Measurements from ENCODE around the gene BABAM2. TPM values are rescaled to one million over a fixed set of nuclear protein-coding genes. Genes with fewer than 3 reads are reported as not detected.

BABAM2 gene
- total RNA-seq, 1 experiment from 2014 or later: 16.3 TPM

- no peak for ATAC-seq
- DNase-seq: no peak
- peaks cover 7% of the 10 kb centered on the region; the same call in 1 of the 2 replicates for H3K36me3 ChIP-seq (ENCODE audit: low read depth, low read length)
- H3K27me3 ChIP-seq (ENCODE audit: low read length): no peaks in the 10 kb centered on the region
- no peaks in the 10 kb centered on the region for H3F3A ChIP-seq (ENCODE audit: low read length, unreplicated experiment)
- H4K20me1 ChIP-seq (ENCODE audit: low read length): no peaks in the 10 kb centered on the region
- H3K27ac ChIP-seq (ENCODE audit: low read length): no peak overlapping the region
- BruUV-seq (replicated peaks): no TSS peak
- no peak overlapping the region for H2AFZ ChIP-seq (ENCODE audit: low read length)
- no peak overlapping the region for H3K4me2 ChIP-seq (ENCODE audit: low read length)
- TF ChIP-seq EZH2 (IDR thresholded peaks at IDR 0.05; ENCODE audit: low read length, unreplicated experiment) (no peak), EZH2phosphoT487 (IDR thresholded peaks at IDR 0.05; ENCODE audit: borderline replicate concordance, low read length) (no peak), CTCF (conservative IDR thresholded peaks at IDR 0.05; ENCODE audit: low read depth, low read length) (no peak)
- POLR2A ChIA-PET (ENCODE audit: unreplicated experiment): no interaction called here
- H3K9ac ChIP-seq (ENCODE audit: low read length): no peak overlapping the region
- no peaks in the 10 kb centered on the region for H3K9me2 ChIP-seq (replicated peaks; ENCODE audit: low read length)
- H3K9me3 ChIP-seq (ENCODE audit: low read length): peaks cover 13% of the 10 kb centered on the region; the same call in 1 of the 2 replicates
- no peaks in the 10 kb centered on the region for H3K4me1 ChIP-seq (ENCODE audit: insufficient read depth, low read length)
- H3K4me3 ChIP-seq (ENCODE audit: low read length): no peak overlapping the region
- CTCF ChIA-PET: no interaction called here
- no peaks in the 10 kb centered on the region for H3K79me2 ChIP-seq (ENCODE audit: low read length)
- intact Hi-C loops (cut with micrococcal nuclease): no loop called here
Measured at GRCh38 chr2:28155086-28155485, 264.6 kb downstream of the BABAM2 start.

DNA sequence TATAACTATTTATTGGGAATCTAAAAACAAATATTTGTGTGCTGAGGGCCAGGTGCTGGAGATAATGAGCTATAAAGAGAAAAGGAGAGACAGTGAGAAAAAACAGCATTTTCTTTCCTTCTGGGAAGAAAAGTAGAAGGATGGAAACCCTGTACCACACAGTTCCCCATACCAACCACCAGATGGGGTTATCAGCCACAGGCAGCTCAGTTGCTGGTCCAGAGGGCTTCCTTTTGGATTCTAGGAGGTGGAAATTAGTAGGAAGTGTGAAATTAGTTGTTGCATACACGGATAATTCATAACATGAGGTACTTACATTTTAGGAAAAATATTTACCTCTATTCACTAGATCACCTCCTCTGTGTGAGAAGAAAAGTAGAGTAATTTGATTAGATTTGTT lies 265.1 kb downstream of the BABAM2 start:
- no TSS peak for BruUV-seq (replicated peaks)
- no peak for ATAC-seq
- Histone ChIP-seq H3K9me2 (replicated peaks; ENCODE audit: low read length) (no peaks in the 10 kb centered on the region), H3F3A (ENCODE audit: low read length, unreplicated experiment) (no peaks in the 10 kb centered on the region), H3K27me3 (ENCODE audit: low read length) (no peaks in the 10 kb centered on the region), H3K79me2 (ENCODE audit: low read length) (no peaks in the 10 kb centered on the region), H3K4me3 (ENCODE audit: low read length) (no peak overlapping the region), H3K36me3 (ENCODE audit: low read depth, low read length) (peaks cover 7% of the 10 kb centered on the region; the same call in 1 of the 2 replicates), H3K9ac (ENCODE audit: low read length) (no peak overlapping the region), H4K20me1 (ENCODE audit: low read length) (no peaks in the 10 kb centered on the region), H3K4me1 (ENCODE audit: insufficient read depth, low read length) (no peaks in the 10 kb centered on the region), H3K27ac (ENCODE audit: low read length) (no peak overlapping the region), H2AFZ (ENCODE audit: low read length) (no peak overlapping the region), H3K4me2 (ENCODE audit: low read length) (no peak overlapping the region), H3K9me3 (ENCODE audit: low read length) (peaks cover 13% of the 10 kb centered on the region; the same call in 1 of the 2 replicates)
- TF ChIP-seq EZH2phosphoT487 (IDR thresholded peaks at IDR 0.05; ENCODE audit: borderline replicate concordance, low read length): no peak
- TF ChIP-seq EZH2 (IDR thresholded peaks at IDR 0.05; ENCODE audit: low read length, unreplicated experiment): no peak
- peak; percentile 80 for TF ChIP-seq CTCF (conservative IDR thresholded peaks at IDR 0.05; ENCODE audit: low read depth, low read length)
- intact Hi-C loops (cut with micrococcal nuclease): no loop called here
- ChIA-PET CTCF (no interaction called here), POLR2A (ENCODE audit: unreplicated experiment) (no interaction called here)
- DNase-seq: peak; percentile 28

DNA sequence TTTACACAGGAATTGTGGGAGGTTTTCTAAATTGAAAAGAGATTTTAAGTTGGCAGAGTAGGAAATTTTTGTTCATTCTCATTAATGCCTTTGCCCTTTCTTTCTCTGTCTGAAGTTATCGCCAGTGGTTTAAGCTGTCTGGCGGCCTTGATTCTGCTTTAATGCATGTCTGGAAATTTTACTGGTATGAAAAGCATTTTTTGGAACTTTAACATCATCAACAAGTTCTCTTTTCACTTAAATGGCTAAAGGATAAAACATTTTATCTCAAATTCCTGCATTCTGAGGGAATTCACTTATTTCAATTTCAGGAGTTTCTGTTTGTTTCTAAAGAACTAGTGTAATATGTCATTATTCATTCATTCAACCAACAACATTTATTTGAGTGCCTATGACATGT lies 268.3 kb downstream of the BABAM2 start:
- intact Hi-C loops (cut with micrococcal nuclease): no loop called here
- Histone ChIP-seq H3K4me2 (ENCODE audit: low read length) (no peak overlapping the region), H2AFZ (ENCODE audit: low read length) (no peak overlapping the region), H3K27me3 (ENCODE audit: low read length) (no peaks in the 10 kb centered on the region), H3K4me3 (ENCODE audit: low read length) (no peak overlapping the region), H3K9ac (ENCODE audit: low read length) (no peak overlapping the region), H3K9me2 (replicated peaks; ENCODE audit: low read length) (no peaks in the 10 kb centered on the region), H3F3A (ENCODE audit: low read length, unreplicated experiment) (no peaks in the 10 kb centered on the region), H3K9me3 (ENCODE audit: low read length) (peaks cover 13% of the 10 kb centered on the region; the same call in 1 of the 2 replicates), H3K4me1 (ENCODE audit: insufficient read depth, low read length) (no peaks in the 10 kb centered on the region), H3K27ac (ENCODE audit: low read length) (no peak overlapping the region), H3K79me2 (ENCODE audit: low read length) (no peaks in the 10 kb centered on the region), H3K36me3 (ENCODE audit: low read depth, low read length) (peaks cover 7% of the 10 kb centered on the region; the same call in 1 of the 2 replicates), H4K20me1 (ENCODE audit: low read length) (no peaks in the 10 kb centered on the region)
- POLR2A ChIA-PET (ENCODE audit: unreplicated experiment): no interaction called here
- DNase-seq (no peak), ATAC-seq (no peak)
- TF ChIP-seq EZH2phosphoT487 (IDR thresholded peaks at IDR 0.05; ENCODE audit: borderline replicate concordance, low read length) (no peak), EZH2 (IDR thresholded peaks at IDR 0.05; ENCODE audit: low read length, unreplicated experiment) (no peak)
- CTCF ChIA-PET: no interaction called here
- no TSS peak for BruUV-seq (replicated peaks)

All from PC-3 (cell line).